Hepatocyte (in vitro differentiated cells): ENCODE data around the gene GPR161.

ENCODE experiments used
- CTCF ChIP-seq: fragments of 200-600 bp; sonication (generic); IDR thresholded peaks from 2 replicates; pipeline ENCODE4 v1.5.1; 2016; ENCODE audit warnings: antibody characterized with exemption, mild to moderate bottlenecking; ENCODE audit not compliant: poor library complexity
- EZH2phosphoT487 ChIP-seq: fragments of 200-600 bp; sonication (generic); IDR thresholded peaks from one replicate; pipeline ENCODE4 v1.6.1; 2018; ENCODE audit warnings: antibody characterized with exemption, mild to moderate bottlenecking, low read depth, moderate library complexity; ENCODE audit not compliant: unreplicated experiment, severe bottlenecking

- TF ChIP-seq EZH2phosphoT487 = no peak
- no peak for TF ChIP-seq CTCF
Measured at GRCh38 chr1:168170564-168171508, 34.1 kb upstream of the GPR161 start.
